ENCODE data around the gene MIPEP.

The MIPEP gene

DNA sequence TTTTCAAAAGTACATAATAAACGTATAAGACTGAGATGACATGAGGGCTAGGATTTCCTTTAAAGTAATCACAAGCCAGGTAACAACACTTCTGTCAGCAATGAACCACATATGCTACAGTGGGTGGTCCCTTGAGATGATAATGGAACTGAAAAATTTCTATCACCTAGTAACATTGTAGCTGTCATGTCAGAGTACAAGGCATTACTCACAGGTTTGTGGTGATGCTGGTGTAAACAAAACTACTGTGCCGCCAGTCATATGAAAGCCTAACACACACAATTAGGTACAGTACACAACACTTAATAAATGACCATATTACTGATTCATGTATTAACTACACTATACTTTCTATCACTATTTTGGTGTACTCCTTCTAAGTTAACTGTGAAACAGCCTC is 36.8 kb downstream of the MIPEP start:
- Mint-ChIP-seq H3K4me3 (no peak overlapping the region), H3K9me3 (no peaks in the 10 kb centered on the region), H3K27me3 (no peaks in the 10 kb centered on the region), H3K27ac (no peak overlapping the region), H3K4me1 (peaks cover 26 to 47% of the 10 kb centered on the region in 2 donors), H3K36me3 (peaks cover 21 to 39% of the 10 kb centered on the region in 2 donors)
- no peak for DNase-seq
- no peak for ATAC-seq (replicated peaks)

DNA sequence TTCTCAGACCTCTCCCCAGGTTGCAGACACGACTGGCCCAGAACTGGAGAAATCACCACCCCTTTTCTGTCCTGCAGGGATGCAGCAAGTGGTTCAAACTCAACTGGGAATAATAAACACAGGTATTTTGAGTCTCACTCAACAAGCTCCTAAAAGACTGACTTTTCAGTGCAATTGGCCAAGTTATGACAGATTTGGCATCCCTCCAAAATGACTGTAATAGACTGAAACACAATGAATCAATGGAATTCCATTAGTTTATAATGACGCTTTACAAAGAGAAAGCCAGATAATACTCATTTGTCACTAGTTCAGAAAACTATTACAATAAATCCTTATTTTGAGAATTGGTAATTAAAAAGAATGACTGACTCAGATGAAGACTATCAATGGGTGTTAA is 38.1 kb downstream of the MIPEP start:
- H3K4me3 Mint-ChIP-seq = no peak overlapping the region

DNA sequence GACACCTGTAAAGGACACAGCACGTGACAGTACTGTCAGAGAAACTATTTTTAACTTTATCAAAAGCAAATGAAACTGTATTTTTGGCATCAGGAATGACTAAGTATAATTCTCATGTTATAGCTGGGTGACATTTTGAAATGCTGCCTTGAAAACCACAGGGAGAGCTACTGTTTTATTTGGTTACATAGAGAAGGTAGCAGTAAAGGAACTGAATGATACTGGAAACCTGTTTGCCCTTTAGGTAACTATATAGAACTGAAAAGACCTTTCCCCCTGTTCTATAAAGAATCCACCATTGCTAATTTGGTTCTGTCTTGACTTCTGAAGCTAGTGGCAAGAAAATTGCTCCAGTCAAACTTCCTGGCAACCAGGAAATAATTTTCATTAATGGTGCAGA is 39.1 kb downstream of the MIPEP start:
- peaks cover 20 to 32% of the 10 kb centered on the region in 2 donors for H3K36me3 Mint-ChIP-seq
- DNase-seq (no peak), ATAC-seq (replicated peaks) (peak; percentile 56 to 61)
- H3K4me1 Mint-ChIP-seq = peaks cover 34 to 54% of the 10 kb centered on the region in 2 donors
- H3K27ac Mint-ChIP-seq = peak overlapping the region; percentile 3
- no peaks in the 10 kb centered on the region for H3K9me3 Mint-ChIP-seq
- peak overlapping the region in 1 of 2 donors; percentile 3 for H3K4me3 Mint-ChIP-seq
- H3K27me3 Mint-ChIP-seq = no peaks in the 10 kb centered on the region

More for the DNA sequence above, 38.1 kb downstream of the MIPEP start:
- H3K9me3 Mint-ChIP-seq = no peaks in the 10 kb centered on the region
- no peak for ATAC-seq (replicated peaks)
- no peaks in the 10 kb centered on the region for H3K27me3 Mint-ChIP-seq
- peaks cover 22 to 39% of the 10 kb centered on the region in 2 donors for H3K36me3 Mint-ChIP-seq
- H3K27ac Mint-ChIP-seq = no peak overlapping the region
- DNase-seq = no peak
- peaks cover 31 to 53% of the 10 kb centered on the region in 2 donors for H3K4me1 Mint-ChIP-seq

DNA sequence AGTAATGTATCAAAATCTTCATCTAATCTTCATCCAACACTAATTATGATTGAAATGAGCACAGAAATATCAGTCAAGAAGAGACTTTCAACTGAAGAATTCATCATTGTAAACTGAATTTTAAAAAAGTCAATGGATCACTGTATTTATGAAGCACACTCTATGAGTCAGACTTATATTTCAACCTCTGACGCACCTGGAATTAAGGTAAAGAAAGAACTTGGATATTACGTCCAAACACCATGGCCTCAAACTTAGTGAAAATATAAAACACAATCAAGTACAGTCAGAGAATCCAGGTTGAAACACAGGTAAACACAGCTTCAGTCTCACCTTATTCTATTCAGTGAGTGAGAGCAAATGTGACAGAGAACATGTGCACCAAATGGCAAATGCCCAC is 39.5 kb downstream of the MIPEP start:
- ATAC-seq (replicated peaks) = no peak
- H3K27me3 Mint-ChIP-seq = no peaks in the 10 kb centered on the region
- no peak overlapping the region for H3K4me3 Mint-ChIP-seq
- no peak for DNase-seq
- peaks cover 20 to 32% of the 10 kb centered on the region in 2 donors for H3K36me3 Mint-ChIP-seq
- peaks cover 35 to 55% of the 10 kb centered on the region in 2 donors for H3K4me1 Mint-ChIP-seq
- no peaks in the 10 kb centered on the region for H3K9me3 Mint-ChIP-seq
- H3K27ac Mint-ChIP-seq = no peak overlapping the region

DNA sequence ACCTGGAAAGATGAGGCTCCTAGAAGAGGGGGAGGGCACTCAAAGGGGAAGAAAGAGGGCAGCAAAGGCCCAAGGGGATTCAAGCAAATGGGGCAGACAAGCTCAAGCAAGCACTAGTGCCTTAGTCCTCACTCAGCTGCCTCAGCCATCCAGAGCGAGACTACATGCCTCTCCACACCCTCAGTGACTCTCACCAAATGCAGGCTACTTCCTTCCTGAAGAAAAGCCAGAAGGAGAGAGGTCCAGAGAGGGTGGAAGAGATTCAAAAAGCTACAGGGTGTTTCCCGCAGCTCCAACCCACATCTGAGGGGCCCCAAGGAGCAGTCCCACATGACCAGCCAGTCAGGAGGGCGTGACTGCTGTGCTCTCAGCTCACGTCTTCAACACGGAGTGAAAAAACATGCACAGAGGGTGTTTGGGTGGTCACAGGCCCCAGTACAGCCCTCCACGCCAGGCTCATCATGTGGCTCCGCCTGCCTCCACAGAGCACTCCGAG is 40.5 kb downstream of the MIPEP start:
- H3K4me1 Mint-ChIP-seq = peaks cover 42 to 62% of the 10 kb centered on the region in 2 donors
- no peaks in the 10 kb centered on the region for H3K9me3 Mint-ChIP-seq
- H3K36me3 Mint-ChIP-seq = peaks cover 23 to 34% of the 10 kb centered on the region in 2 donors
- H3K27me3 Mint-ChIP-seq = no peaks in the 10 kb centered on the region
- H3K4me3 Mint-ChIP-seq = peak overlapping the region; percentile 26 to 27
- peak overlapping the region; percentile 82 for H3K27ac Mint-ChIP-seq
- DNase-seq (no peak), ATAC-seq (replicated peaks) (peak; percentile 47 to 57)

DNA sequence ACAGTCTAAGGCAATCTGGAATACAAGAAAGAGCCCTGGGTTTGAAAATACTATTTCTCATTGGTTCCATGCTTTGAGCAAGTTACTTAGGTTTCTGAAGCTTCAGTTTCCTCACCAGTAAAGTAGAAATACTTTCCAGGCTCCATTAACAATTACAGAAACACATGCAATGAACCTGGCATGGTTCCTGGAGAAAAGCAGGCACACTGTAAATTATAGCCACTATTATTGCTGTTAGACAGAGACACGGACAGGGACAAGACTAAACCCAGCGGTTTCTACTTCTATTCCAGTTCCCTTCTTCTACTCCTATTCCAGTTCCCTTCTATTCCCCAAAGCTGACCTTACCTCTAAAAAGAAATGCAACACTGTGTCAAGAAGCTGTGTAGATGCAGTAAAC is 41.2 kb downstream of the MIPEP start:
- no peak for DNase-seq
- ATAC-seq (replicated peaks) = no peak
- H3K36me3 Mint-ChIP-seq = peaks cover 27 to 37% of the 10 kb centered on the region in 2 donors
- H3K27ac Mint-ChIP-seq = no peak overlapping the region
- H3K9me3 Mint-ChIP-seq = no peaks in the 10 kb centered on the region
- peaks cover 45 to 63% of the 10 kb centered on the region in 2 donors for H3K4me1 Mint-ChIP-seq
- H3K4me3 Mint-ChIP-seq = no peak overlapping the region
- no peaks in the 10 kb centered on the region for H3K27me3 Mint-ChIP-seq

DNA sequence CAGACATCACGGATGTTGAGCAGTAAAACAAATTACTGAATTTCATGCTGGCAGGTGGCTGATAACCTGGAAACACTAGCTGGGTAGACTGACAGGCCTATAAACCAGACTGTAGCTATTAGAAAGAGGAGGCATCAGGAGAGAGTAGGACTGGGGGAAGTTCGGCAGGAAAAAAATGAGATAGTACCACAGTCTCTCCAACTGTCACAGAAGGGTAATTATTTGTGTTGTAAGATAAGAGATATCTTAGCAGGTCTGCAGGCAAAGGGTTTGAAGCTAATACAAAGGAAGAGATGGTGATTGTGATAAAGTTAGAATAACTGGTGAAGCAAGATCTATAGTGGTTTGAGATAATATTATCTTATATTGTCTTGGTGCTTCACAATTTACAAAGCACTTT is 41.7 kb downstream of the MIPEP start:
- ATAC-seq (replicated peaks) (no peak), DNase-seq (no peak)
- Mint-ChIP-seq H3K4me1 (peaks cover 45 to 63% of the 10 kb centered on the region in 2 donors), H3K36me3 (peaks cover 30 to 40% of the 10 kb centered on the region in 2 donors), H3K27me3 (no peaks in the 10 kb centered on the region), H3K27ac (no peak overlapping the region), H3K9me3 (no peaks in the 10 kb centered on the region), H3K4me3 (no peak overlapping the region)

DNA sequence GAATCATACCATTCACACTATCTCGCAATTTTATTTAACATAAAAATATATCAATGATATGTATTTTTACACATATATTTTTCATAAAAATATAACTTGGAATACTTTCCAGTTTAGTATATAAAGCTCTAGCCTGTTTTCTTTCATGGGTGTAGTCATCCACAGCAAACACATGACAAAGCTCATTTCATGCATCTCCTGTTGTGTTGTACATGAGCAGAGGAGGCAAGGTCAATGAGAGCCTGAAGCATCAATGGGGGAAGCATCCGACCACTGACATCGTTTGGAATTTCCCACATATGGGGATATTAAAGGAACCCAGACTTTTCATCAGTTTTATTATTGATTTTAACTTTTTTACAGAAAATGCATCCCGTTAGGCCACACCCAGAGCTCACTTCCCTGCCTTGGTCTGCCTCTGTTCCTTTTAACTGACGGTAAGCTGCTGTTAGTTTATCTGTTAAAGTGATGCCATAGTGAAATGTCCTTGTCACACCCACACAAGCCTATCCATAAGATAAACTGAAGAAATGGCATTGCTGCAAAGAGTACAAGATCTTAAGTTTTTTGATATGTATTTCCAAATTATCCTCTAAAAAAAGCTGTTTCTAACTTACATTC is 44.0 kb downstream of the MIPEP start:
- peaks cover 42 to 55% of the 10 kb centered on the region in 2 donors for H3K4me1 Mint-ChIP-seq
- H3K36me3 Mint-ChIP-seq = peaks cover 33 to 43% of the 10 kb centered on the region in 2 donors
- H3K27me3 Mint-ChIP-seq = no peaks in the 10 kb centered on the region
- H3K9me3 Mint-ChIP-seq = no peaks in the 10 kb centered on the region
- DNase-seq = no peak
- peak overlapping the region in 1 of 2 donors; percentile 1 for H3K4me3 Mint-ChIP-seq
- no peak overlapping the region for H3K27ac Mint-ChIP-seq
- no peak for ATAC-seq (replicated peaks)

DNA sequence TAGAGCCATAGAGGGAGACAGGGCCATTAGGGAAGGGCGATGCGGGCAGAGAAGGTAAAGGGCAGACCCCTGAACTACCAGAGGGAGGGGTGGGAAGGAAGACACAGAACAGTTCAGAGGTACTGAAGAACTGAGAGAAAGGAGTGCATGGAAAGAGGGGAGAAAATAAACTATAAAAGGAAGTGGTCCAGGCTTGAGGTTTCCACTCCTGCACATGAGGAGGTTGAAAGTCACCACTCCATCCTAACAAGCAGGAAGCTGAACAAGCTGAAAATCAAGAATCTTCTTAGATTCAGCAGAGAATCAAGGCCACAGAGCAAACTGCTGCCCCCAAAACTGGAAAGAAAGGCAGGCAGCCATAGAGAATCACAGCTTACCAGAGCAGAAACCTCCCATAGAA is 45.1 kb downstream of the MIPEP start:
- Mint-ChIP-seq H3K36me3 (peaks cover 33 to 47% of the 10 kb centered on the region in 2 donors), H3K9me3 (no peaks in the 10 kb centered on the region), H3K4me1 (peaks cover 41 to 45% of the 10 kb centered on the region in 2 donors), H3K27ac (no peak overlapping the region), H3K4me3 (no peak overlapping the region), H3K27me3 (no peaks in the 10 kb centered on the region)
- DNase-seq (no peak), ATAC-seq (replicated peaks) (no peak)

DNA sequence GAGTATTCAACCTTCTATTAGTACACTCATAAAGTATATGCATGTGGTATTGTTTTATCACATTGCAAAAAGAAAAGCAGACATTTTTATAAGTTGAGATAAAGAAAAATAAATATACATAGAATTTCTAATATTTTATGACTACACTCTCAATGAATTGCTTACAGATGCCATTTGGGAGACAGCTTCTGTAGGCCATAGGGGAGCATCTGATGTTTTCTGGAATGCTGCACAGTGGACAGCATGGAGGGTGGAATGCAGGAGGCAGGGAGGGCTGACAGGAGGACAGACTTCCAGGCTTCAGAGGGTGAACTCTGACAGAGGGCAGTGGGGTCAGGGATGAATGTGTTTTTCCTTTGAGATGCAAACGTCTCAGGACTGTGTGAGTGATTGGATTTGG is 45.8 kb downstream of the MIPEP start:
- peaks cover 29 to 50% of the 10 kb centered on the region in 2 donors for H3K36me3 Mint-ChIP-seq
- H3K27ac Mint-ChIP-seq = no peak overlapping the region

DNA sequence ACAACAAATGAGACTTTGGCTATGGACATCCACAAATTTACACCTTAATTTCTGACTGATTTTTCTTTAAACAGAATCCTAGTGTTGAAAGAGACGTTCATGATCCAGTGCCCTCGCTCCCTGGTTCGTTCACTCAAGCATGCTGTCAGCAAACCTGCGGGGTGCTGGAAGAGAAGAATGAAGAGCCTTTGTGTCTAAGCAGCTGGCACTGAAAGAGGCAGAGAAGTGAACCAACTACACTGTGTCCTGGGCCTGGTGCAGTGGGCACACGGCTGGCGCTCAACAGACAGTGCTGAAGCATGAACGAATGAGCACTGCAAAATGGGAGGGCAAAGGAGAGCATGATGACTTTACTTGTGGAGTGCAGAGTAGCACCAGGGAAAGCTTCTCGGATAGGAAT is 46.8 kb downstream of the MIPEP start:
- peaks cover 29% of the 10 kb centered on the region in 2 donors for H3K4me1 Mint-ChIP-seq
- H3K27ac Mint-ChIP-seq = no peak overlapping the region
- H3K27me3 Mint-ChIP-seq = no peaks in the 10 kb centered on the region
- no peaks in the 10 kb centered on the region for H3K9me3 Mint-ChIP-seq
- H3K4me3 Mint-ChIP-seq = no peak overlapping the region
- peaks cover 29 to 49% of the 10 kb centered on the region in 2 donors for H3K36me3 Mint-ChIP-seq
- no peak for ATAC-seq (replicated peaks)
- no peak for DNase-seq

More for the DNA sequence above, 45.8 kb downstream of the MIPEP start:
- H3K27me3 Mint-ChIP-seq = no peaks in the 10 kb centered on the region
- DNase-seq (no peak), ATAC-seq (replicated peaks) (no peak)
- H3K9me3 Mint-ChIP-seq = no peaks in the 10 kb centered on the region
- H3K4me1 Mint-ChIP-seq = peaks cover 34 to 38% of the 10 kb centered on the region in 2 donors
- no peak overlapping the region for H3K4me3 Mint-ChIP-seq

DNA sequence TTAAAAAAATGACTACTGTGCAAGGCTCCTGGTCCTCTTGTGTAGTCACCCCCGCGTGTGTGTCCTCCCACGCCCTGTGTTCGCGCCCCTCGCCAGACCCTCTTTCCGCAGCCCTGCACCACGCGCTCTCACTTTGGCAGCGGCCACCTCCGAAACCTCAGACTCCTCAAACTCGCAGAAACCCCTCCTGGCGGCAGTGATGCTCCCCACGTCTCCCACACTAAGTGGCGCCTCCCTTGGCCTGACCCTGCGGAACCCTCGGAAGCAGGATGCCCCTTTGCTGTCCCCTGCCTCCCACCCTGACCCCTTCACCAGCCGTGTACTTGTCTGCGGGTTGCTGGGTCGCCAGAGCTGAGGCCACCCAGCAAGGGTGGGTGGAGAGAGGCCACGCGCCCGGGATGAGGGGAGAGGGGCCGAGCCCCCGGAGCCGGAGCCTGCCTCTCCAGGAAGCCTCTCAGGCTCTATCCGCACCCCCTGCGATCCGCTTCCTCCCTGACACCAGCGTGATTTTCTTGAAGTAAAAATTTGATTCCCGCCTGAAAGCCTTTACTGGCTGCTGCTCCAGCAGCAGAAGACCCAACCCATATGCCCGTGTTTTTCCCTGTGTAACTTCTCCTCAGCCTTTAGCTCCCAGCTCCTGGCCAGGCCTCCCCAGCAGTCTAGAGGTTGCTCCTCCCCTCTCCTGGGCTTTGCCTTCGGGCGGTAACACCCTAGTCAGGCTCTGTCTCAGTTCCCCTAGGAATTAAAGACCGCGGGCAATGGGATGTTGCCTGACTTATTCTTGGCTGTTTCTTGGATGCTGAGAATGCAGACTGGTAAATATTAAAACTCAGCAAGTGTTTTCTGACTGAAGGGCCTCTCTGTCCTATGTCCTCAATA is 55.2 kb downstream of the MIPEP start:
- Mint-ChIP-seq H3K9me3 (no peaks in the 10 kb centered on the region), H3K27ac (no peak overlapping the region), H3K36me3 (peaks cover 36 to 54% of the 10 kb centered on the region in 2 donors), H3K4me1 (peaks cover 3 to 13% of the 10 kb centered on the region in 2 donors), H3K27me3 (no peaks in the 10 kb centered on the region), H3K4me3 (no peak overlapping the region)
- DNase-seq (no peak), ATAC-seq (replicated peaks) (no peak)

DNA sequence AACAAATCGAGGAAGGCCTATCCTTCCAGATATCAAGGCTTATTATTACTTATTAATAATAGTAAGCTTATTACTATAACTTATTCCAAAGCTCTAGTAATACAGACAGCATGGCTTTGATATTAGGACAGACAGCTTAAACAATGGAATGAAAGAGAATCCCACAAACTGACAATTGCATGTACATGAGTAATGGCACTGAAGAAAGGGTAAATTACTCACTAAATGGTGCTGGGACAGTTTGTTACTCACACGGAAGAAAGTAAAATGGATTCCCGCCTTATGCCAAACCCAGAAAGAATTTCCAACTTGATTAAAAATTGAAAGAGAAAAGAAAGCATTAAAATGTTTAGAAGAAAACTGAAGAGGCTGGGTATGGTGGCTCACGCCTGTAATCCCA is 60.3 kb downstream of the MIPEP start:
- Mint-ChIP-seq H3K36me3 (peaks cover 27 to 46% of the 10 kb centered on the region in 2 donors), H3K27ac (no peak overlapping the region), H3K4me3 (no peak overlapping the region), H3K4me1 (peaks cover 3 to 13% of the 10 kb centered on the region in 2 donors), H3K27me3 (no peaks in the 10 kb centered on the region), H3K9me3 (no peaks in the 10 kb centered on the region)
- DNase-seq (no peak), ATAC-seq (replicated peaks) (no peak)

DNA sequence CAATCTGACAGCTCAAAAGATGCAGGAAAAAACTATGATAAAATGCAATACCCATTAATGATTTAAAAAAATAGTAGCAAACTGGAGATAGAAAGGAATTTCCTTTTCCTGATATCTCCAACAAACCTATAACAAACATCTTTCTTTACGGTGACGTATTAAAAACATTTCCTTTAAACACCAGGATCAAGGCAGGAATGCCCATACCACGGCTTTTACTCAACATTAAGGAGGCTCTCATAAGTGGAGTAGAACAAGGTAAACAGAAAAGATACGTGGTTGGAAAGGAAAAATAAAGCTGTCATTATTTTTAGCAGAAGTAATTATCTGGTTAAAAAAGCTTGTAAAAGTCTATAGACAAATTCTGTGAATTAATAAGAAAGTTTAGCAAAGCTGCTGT is 61.1 kb downstream of the MIPEP start:
- DNase-seq (no peak), ATAC-seq (replicated peaks) (no peak)
- H3K36me3 Mint-ChIP-seq = peaks cover 25 to 45% of the 10 kb centered on the region in 2 donors
- H3K27ac Mint-ChIP-seq = no peak overlapping the region
- no peaks in the 10 kb centered on the region for H3K27me3 Mint-ChIP-seq
- no peak overlapping the region for H3K4me3 Mint-ChIP-seq
- no peaks in the 10 kb centered on the region for H3K9me3 Mint-ChIP-seq
- peaks cover 3 to 13% of the 10 kb centered on the region in 2 donors for H3K4me1 Mint-ChIP-seq
